Testis (tissue), 2 donors: ENCODE results near the gene PPM1H.

Source experiments
- CTCF ChIP-seq, 3 experiments: fragments of 450-650 bp in 2 of 3; fragments of 200-600 bp in 1 of 3; sonication (generic) in 1 of 3; IDR thresholded peaks; one replicate each; pipeline ENCODE4 v1.5.1; 2016 to 2019; ENCODE audit warnings: antibody characterized with exemption in 3 of 3, mild to moderate bottlenecking in 2 of 3, moderate library complexity in 1 of 3
- POLR2A ChIP-seq: fragments of 450-650 bp; IDR thresholded peaks from one replicate; pipeline ENCODE4 v1.6.1; 2017; ENCODE audit warnings: antibody characterized with exemption, mild to moderate bottlenecking, moderate library complexity

GRCh38 chr12:62865065-62865464, 69.9 kb downstream of the PPM1H start:
- TF ChIP-seq CTCF (IDR thresholded peaks at IDR 0.05) (no peak), POLR2A (no peak)
